ENCODE results near the gene IGFBP5.

Gene IGFBP5

GRCh38 chr2:216661051-216661450 is 34.3 kb downstream of the IGFBP5 start:
- no peaks in the 10 kb centered on the region for H3K4me1 ChIP-seq
- H3K4me2 ChIP-seq (ENCODE audit: low read length): no peak overlapping the region
- no peak overlapping the region for H3K27ac ChIP-seq
- no peaks in the 10 kb centered on the region for H3K9me3 ChIP-seq (ENCODE audit: control insufficient read depth, low read length)
- no peak overlapping the region for H2AFZ ChIP-seq
- TF ChIP-seq CTCF (IDR thresholded peaks at IDR 0.05): no peak
- H3K79me2 ChIP-seq: no peaks in the 10 kb centered on the region
- H3K4me3 ChIP-seq (ENCODE audit: low read depth, low read length): no peak overlapping the region
- H3K9ac ChIP-seq: no peak overlapping the region
- no peaks in the 10 kb centered on the region for H3K27me3 ChIP-seq (ENCODE audit: control insufficient read depth, insufficient read depth, low read length)
- no peaks in the 10 kb centered on the region for H3K36me3 ChIP-seq (ENCODE audit: control insufficient read depth, insufficient read depth, low read length)

DNA sequence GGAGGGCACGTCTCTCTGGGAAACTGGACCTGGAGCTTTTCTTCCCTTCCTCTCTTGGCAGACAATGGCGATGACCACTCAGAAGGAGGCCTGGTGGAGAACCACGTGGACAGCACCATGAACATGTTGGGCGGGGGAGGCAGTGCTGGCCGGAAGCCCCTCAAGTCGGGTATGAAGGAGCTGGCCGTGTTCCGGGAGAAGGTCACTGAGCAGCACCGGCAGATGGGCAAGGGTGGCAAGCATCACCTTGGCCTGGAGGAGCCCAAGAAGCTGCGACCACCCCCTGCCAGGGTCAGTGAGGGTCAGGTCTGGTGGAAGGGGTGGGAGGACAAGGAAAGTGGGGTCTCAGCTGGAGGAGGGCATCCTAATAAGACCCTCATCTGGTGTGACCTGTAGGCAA is 34.9 kb downstream of the IGFBP5 start:
- no peaks in the 10 kb centered on the region for H3K79me2 ChIP-seq
- H3K4me3 ChIP-seq (ENCODE audit: low read depth, low read length): no peak overlapping the region
- no peaks in the 10 kb centered on the region for H3K27me3 ChIP-seq (ENCODE audit: control insufficient read depth, insufficient read depth, low read length)
- no peaks in the 10 kb centered on the region for H3K4me1 ChIP-seq
- H3K4me2 ChIP-seq (ENCODE audit: low read length): no peak overlapping the region
- H3K9me3 ChIP-seq (ENCODE audit: control insufficient read depth, low read length): no peaks in the 10 kb centered on the region
- no peak overlapping the region for H2AFZ ChIP-seq
- H3K9ac ChIP-seq: no peak overlapping the region
- H3K36me3 ChIP-seq (ENCODE audit: control insufficient read depth, insufficient read depth, low read length): no peaks in the 10 kb centered on the region
- TF ChIP-seq CTCF (IDR thresholded peaks at IDR 0.05): no peak
- no peak overlapping the region for H3K27ac ChIP-seq

DNA sequence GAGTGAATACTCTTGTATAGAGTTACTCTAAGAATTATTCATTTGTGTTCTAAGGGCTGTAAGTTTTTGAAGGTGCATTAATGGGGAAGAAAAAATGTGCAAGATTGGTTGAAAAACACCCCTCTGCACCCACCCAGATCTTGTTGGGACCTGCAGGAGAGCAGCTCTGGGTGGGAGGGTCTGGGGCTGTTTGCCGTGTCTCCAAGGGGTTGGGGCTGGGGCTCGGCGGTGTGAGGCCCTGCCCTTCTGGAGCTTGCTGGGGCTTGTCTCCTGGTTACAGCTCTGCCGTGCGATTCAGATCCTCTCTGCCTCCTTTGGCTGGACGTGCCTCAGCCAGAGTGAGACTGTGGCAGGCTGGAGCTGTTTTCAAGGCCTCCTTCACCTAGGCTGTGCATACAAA is 36.1 kb downstream of the IGFBP5 start:
- no peaks in the 10 kb centered on the region for H3K36me3 ChIP-seq (ENCODE audit: control insufficient read depth, insufficient read depth, low read length)
- no peaks in the 10 kb centered on the region for H3K4me1 ChIP-seq
- no peak overlapping the region for H3K9ac ChIP-seq
- no peaks in the 10 kb centered on the region for H3K27me3 ChIP-seq (ENCODE audit: control insufficient read depth, insufficient read depth, low read length)
- H3K9me3 ChIP-seq (ENCODE audit: control insufficient read depth, low read length): no peaks in the 10 kb centered on the region
- H3K4me3 ChIP-seq (ENCODE audit: low read depth, low read length): no peak overlapping the region
- no peak overlapping the region for H2AFZ ChIP-seq
- H3K79me2 ChIP-seq: no peaks in the 10 kb centered on the region
- no peak for TF ChIP-seq CTCF (IDR thresholded peaks at IDR 0.05)
- H3K4me2 ChIP-seq (ENCODE audit: low read length): no peak overlapping the region
- H3K27ac ChIP-seq: no peak overlapping the region

DNA sequence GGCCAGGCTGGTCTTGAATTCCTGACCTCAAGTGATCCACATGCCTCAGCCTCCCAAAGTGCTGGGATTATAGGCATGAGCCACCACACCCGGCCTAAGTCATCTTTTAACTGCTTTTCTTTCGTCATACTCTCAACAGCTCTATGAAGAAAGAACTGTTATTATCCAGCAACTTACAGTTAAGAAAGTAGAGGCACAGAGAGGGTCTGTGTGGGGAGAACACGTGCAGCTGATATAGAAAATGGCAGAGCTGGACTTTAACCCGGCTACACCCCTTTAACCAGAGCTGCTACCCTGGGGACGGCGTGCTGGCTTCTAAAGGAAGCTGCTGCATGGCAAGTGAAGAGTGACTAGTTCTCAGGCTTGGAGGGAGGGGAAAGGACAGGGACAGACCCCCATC is 36.6 kb downstream of the IGFBP5 start:
- no peak overlapping the region for H2AFZ ChIP-seq
- H3K4me3 ChIP-seq (ENCODE audit: low read depth, low read length): no peak overlapping the region
- TF ChIP-seq CTCF (IDR thresholded peaks at IDR 0.05): no peak
- no peaks in the 10 kb centered on the region for H3K9me3 ChIP-seq (ENCODE audit: control insufficient read depth, low read length)
- no peaks in the 10 kb centered on the region for H3K4me1 ChIP-seq
- H3K9ac ChIP-seq: no peak overlapping the region
- no peaks in the 10 kb centered on the region for H3K79me2 ChIP-seq
- H3K36me3 ChIP-seq (ENCODE audit: control insufficient read depth, insufficient read depth, low read length): no peaks in the 10 kb centered on the region
- H3K27ac ChIP-seq: no peak overlapping the region
- H3K4me2 ChIP-seq (ENCODE audit: low read length): no peak overlapping the region
- H3K27me3 ChIP-seq (ENCODE audit: control insufficient read depth, insufficient read depth, low read length): no peaks in the 10 kb centered on the region

GRCh38 chr2:216657980-216658379 is 37.4 kb downstream of the IGFBP5 start:
- no peak overlapping the region for H3K4me2 ChIP-seq (ENCODE audit: low read length)
- H3K4me1 ChIP-seq: no peaks in the 10 kb centered on the region
- no peak overlapping the region for H2AFZ ChIP-seq
- H3K4me3 ChIP-seq (ENCODE audit: low read depth, low read length): no peak overlapping the region
- H3K79me2 ChIP-seq: no peaks in the 10 kb centered on the region
- TF ChIP-seq CTCF (IDR thresholded peaks at IDR 0.05): no peak
- no peak overlapping the region for H3K9ac ChIP-seq
- H3K9me3 ChIP-seq (ENCODE audit: control insufficient read depth, low read length): no peaks in the 10 kb centered on the region
- no peaks in the 10 kb centered on the region for H3K27me3 ChIP-seq (ENCODE audit: control insufficient read depth, insufficient read depth, low read length)
- no peaks in the 10 kb centered on the region for H3K36me3 ChIP-seq (ENCODE audit: control insufficient read depth, insufficient read depth, low read length)
- no peak overlapping the region for H3K27ac ChIP-seq

Data from parathyroid adenoma (tissue), 2 donors.